Measurements from ENCODE around the gene OR2G3. TPM values are rescaled to one million over a fixed set of nuclear protein-coding genes. Genes with fewer than 3 reads are reported as not detected.

Gene OR2G3
- total and polyA plus RNA-seq, 2 donors (not counting 1 experiment from before 2014, with no cell fraction given): not detected

DNA sequence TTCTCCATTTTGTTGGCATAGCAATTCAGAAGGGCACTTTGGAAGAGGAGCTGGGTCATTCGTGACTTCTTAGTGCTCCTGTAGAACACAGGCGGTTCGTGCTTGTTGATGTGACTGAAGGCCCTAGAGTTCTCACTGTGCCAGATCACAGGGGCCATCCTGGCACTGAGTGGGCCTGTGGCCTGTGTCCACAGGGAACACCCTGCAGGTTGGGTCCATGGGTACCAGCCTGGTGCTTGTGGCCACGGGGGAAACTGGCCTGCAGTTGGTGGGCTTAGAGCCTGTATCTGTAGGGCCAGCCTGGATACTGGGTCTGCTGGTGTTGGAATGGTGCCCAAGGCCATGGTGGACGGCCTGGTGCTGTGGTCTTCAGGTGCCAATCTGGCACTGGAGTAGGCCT, 9.2 kb downstream of the OR2G3 start:
- POLR2A ChIA-PET: no interaction called here
- Histone ChIP-seq H3K4me3 (ENCODE audit: control extremely low read depth in 1 of 5, extremely low read depth in 1 of 5, insufficient read depth in 1 of 5, low read depth in 2 of 5, low read length in 4 of 5) (no peak overlapping the region), H3K9me3 (ENCODE audit: control extremely low read depth in 1 of 3, control insufficient read depth in 2 of 3, insufficient read depth in 1 of 3, low read length in 2 of 3) (no peaks in the 10 kb centered on the region), H3K79me2 (ENCODE audit: control insufficient read depth, insufficient read depth, low read length) (no peaks in the 10 kb centered on the region), H3K4me1 (ENCODE audit: control insufficient read depth in 2 of 2, insufficient read depth in 2 of 2, low read length in 2 of 2) (no peaks in the 10 kb centered on the region), H3K27me3 (replicated peaks in 1 of 4; ENCODE audit: control extremely low read depth in 1 of 4, control insufficient read depth in 3 of 4, insufficient read depth in 4 of 4, low read length in 3 of 4) (no peaks in the 10 kb centered on the region), H3K27ac (ENCODE audit: low read length in 2 of 2) (no peak overlapping the region), H2AFZ (ENCODE audit: insufficient read depth, low read depth, low read length, poor library complexity, severe bottlenecking) (no peak overlapping the region), H3K4me2 (replicated peaks; ENCODE audit: low read depth, low read length, poor library complexity, severe bottlenecking) (no peak overlapping the region), H3K9ac (ENCODE audit: low read length) (no peak overlapping the region), H4K20me1 (ENCODE audit: control insufficient read depth, insufficient read depth, low read length, poor library complexity, severe bottlenecking) (no peaks in the 10 kb centered on the region), H3K36me3 (replicated peaks in 1 of 2; ENCODE audit: control extremely low read depth in 1 of 2, control insufficient read depth in 1 of 2, extremely low read depth in 1 of 2, insufficient read depth in 2 of 2, low read length in 1 of 2) (no peaks in the 10 kb centered on the region)
- ATAC-seq (ENCODE audit: low read depth): no peak
- intact Hi-C loops (cut with micrococcal nuclease): no loop called here
- no peak for DNase-seq
- WGBS (ENCODE audit: insufficient coverage): 87% methylated on average over 5 of the region's 5 CpGs
- peaks cover 8% of the 10 kb centered on the region for H3K9me3 Mint-ChIP-seq (ENCODE audit: insufficient read depth)
- no peaks in the 10 kb centered on the region for H3K4me1 Mint-ChIP-seq
- H3K4me3 Mint-ChIP-seq: no peak overlapping the region
- H3K27me3 Mint-ChIP-seq: peaks cover under 1% of the 10 kb centered on the region
- CTCF ChIA-PET: no interaction called here
- TF ChIP-seq, protein P1, sequence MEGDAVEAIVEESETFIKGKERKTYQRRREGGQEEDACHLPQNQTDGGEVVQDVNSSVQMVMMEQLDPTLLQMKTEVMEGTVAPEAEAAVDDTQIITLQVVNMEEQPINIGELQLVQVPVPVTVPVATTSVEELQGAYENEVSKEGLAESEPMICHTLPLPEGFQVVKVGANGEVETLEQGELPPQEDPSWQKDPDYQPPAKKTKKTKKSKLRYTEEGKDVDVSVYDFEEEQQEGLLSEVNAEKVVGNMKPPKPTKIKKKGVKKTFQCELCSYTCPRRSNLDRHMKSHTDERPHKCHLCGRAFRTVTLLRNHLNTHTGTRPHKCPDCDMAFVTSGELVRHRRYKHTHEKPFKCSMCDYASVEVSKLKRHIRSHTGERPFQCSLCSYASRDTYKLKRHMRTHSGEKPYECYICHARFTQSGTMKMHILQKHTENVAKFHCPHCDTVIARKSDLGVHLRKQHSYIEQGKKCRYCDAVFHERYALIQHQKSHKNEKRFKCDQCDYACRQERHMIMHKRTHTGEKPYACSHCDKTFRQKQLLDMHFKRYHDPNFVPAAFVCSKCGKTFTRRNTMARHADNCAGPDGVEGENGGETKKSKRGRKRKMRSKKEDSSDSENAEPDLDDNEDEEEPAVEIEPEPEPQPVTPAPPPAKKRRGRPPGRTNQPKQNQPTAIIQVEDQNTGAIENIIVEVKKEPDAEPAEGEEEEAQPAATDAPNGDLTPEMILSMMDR (IDR thresholded peaks at IDR 0.05): no peak
- no peak for TF ChIP-seq EZH2 (IDR thresholded peaks at IDR 0.05; ENCODE audit: borderline replicate concordance, insufficient read depth, low read depth, low read length, poor library complexity, severe bottlenecking)
- no peak overlapping the region for H3K27ac Mint-ChIP-seq

DNA sequence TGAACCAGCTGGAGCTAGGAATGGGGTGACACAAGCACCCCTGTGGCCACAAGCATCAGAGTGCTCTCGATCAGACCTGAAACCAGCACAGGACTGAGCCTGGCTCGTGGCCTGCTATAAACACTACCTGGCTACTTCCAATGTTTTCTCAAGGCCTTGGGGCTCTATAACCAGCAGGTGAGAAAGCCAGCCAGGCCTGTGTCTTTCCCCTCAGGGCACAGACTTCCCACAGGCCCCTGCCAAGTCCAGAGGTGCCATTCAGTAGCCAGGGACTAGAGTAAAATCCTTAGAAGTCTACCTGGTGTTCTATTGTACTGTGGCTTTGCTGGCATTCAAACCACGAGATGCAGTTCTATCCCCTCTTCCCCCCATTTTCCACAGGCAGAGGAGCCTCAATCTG, 22.6 kb downstream of the OR2G3 start:
- no peak for DNase-seq
- no peaks in the 10 kb centered on the region for H3K36me3 ChIP-seq (replicated peaks in 1 of 2; ENCODE audit: control extremely low read depth in 1 of 2, control insufficient read depth in 1 of 2, extremely low read depth in 1 of 2, insufficient read depth in 2 of 2, low read length in 1 of 2)
- no peak overlapping the region for H3K4me2 ChIP-seq (replicated peaks; ENCODE audit: low read depth, low read length, poor library complexity, severe bottlenecking)
- Mint-ChIP-seq H3K4me3 (no peak overlapping the region), H3K27me3 (peaks cover 5% of the 10 kb centered on the region), H3K9me3 (ENCODE audit: insufficient read depth) (no peaks in the 10 kb centered on the region), H3K4me1 (no peaks in the 10 kb centered on the region), H3K27ac (no peak overlapping the region)
- H2AFZ ChIP-seq (ENCODE audit: insufficient read depth, low read depth, low read length, poor library complexity, severe bottlenecking): no peak overlapping the region
- H3K4me1 ChIP-seq (ENCODE audit: control insufficient read depth in 2 of 2, insufficient read depth in 2 of 2, low read length in 2 of 2): no peaks in the 10 kb centered on the region
- H4K20me1 ChIP-seq (ENCODE audit: control insufficient read depth, insufficient read depth, low read length, poor library complexity, severe bottlenecking): no peaks in the 10 kb centered on the region
- WGBS (ENCODE audit: insufficient coverage): 49% methylated on average over 3 of the region's 3 CpGs
- no peak overlapping the region for H3K27ac ChIP-seq (ENCODE audit: low read length in 2 of 2)
- ATAC-seq (ENCODE audit: low read depth): no peak
- no peak overlapping the region for H3K4me3 ChIP-seq (ENCODE audit: control extremely low read depth in 1 of 5, extremely low read depth in 1 of 5, insufficient read depth in 1 of 5, low read depth in 2 of 5, low read length in 4 of 5)
- no peaks in the 10 kb centered on the region for H3K79me2 ChIP-seq (ENCODE audit: control insufficient read depth, insufficient read depth, low read length)
- ChIA-PET POLR2A (no interaction called here), CTCF (no interaction called here)
- no peaks in the 10 kb centered on the region for H3K27me3 ChIP-seq (replicated peaks in 1 of 4; ENCODE audit: control extremely low read depth in 1 of 4, control insufficient read depth in 3 of 4, insufficient read depth in 4 of 4, low read length in 3 of 4)
- no peak overlapping the region for H3K9ac ChIP-seq (ENCODE audit: low read length)
- H3K9me3 ChIP-seq (ENCODE audit: control extremely low read depth in 1 of 3, control insufficient read depth in 2 of 3, insufficient read depth in 1 of 3, low read length in 2 of 3): no peaks in the 10 kb centered on the region
- no peak for TF ChIP-seq EZH2 (IDR thresholded peaks at IDR 0.05; ENCODE audit: borderline replicate concordance, insufficient read depth, low read depth, low read length, poor library complexity, severe bottlenecking)
- TF ChIP-seq, protein P1 (IDR thresholded peaks at IDR 0.05): no peak
- intact Hi-C loops (cut with micrococcal nuclease): no loop called here

Data from B cell (primary cell).